CD4-positive, CD25-positive, alpha-beta regulatory T cell (primary cell): ENCODE results near the gene ATP6V1B1. TPM values are rescaled to one million over a fixed set of nuclear protein-coding genes. Genes with fewer than 3 reads are reported as not detected.
"Not testable (repeated sequence)": the region's sequence is repeated elsewhere in the genome, so short reads cannot be mapped to it uniquely, and the experiment has no call there.

Experiments used
- ATAC-seq, 2 donors: fragments of 150-1000 bp; cut with Tn5 transposase; one replicate each; pipeline ENCODE4 v1.10.0; 2021; ENCODE audit warnings: low read depth in 2 of 2, moderate number of reproducible peaks in 2 of 2, moderate library complexity in 1 of 2
- DNase-seq, 3 donors: peaks; one replicate each; pipeline versions ENCODE4 v3.0.0 to v3.0.0-alpha.2; 2012 to 2022; ENCODE audit warnings: mixed read lengths in 1 of 3
- H3K27ac ChIP-seq: one replicate; pipeline ENCODE4 v1.7.0; 2013; ENCODE audit warnings: mild to moderate bottlenecking, low read length; ENCODE audit not compliant: insufficient read depth, poor library complexity, severe bottlenecking
- H3K27me3 ChIP-seq: one replicate; pipeline ENCODE4 v1.7.0; 2013; ENCODE audit warnings: low read length; ENCODE audit not compliant: control insufficient read depth, insufficient read depth
- H3K36me3 ChIP-seq: one replicate; pipeline ENCODE4 v1.7.0; 2013; ENCODE audit warnings: mild to moderate bottlenecking, low read length, moderate library complexity; ENCODE audit not compliant: control insufficient read depth, insufficient read depth
- H3K4me1 ChIP-seq: 2 replicates; pipeline ENCODE4 v1.7.0; 2013; ENCODE audit warnings: mild to moderate bottlenecking, low read length; ENCODE audit not compliant: insufficient read depth, control insufficient read depth, poor library complexity, severe bottlenecking
- H3K4me3 ChIP-seq: one replicate; pipeline ENCODE4 v1.7.0; 2013; ENCODE audit warnings: low read depth, mild to moderate bottlenecking, low read length, moderate library complexity
- H3K9me3 ChIP-seq, 2 experiments: 1 replicate in 1 of 2; 2 replicates in 1 of 2; pipeline ENCODE4 v1.7.0; 2013; ENCODE audit warnings: low read length in 2 of 2, mild to moderate bottlenecking in 1 of 2, moderate library complexity in 1 of 2; ENCODE audit not compliant: control insufficient read depth in 2 of 2
- H3K27ac Mint-ChIP-seq, 3 donors: one replicate each; pipeline ENCODE4 v1.8.0; 2020 to 2022; ENCODE audit warnings: mild to moderate bottlenecking in 3 of 3, mixed read lengths in 3 of 3, moderate library complexity in 2 of 3
- H3K27me3 Mint-ChIP-seq: one replicate; pipeline ENCODE4 v1.8.0; 2022; ENCODE audit warnings: mild to moderate bottlenecking, mixed read lengths
- H3K36me3 Mint-ChIP-seq: one replicate; pipeline ENCODE4 v1.8.0; 2020; ENCODE audit warnings: mixed read lengths
- H3K4me1 Mint-ChIP-seq, 4 donors: one replicate each; pipeline ENCODE4 v1.8.0; 2020 to 2022; ENCODE audit warnings: mixed read lengths in 4 of 4, mild to moderate bottlenecking in 1 of 4
- H3K4me3 Mint-ChIP-seq, 4 donors: one replicate each; pipeline ENCODE4 v1.8.0; 2020 to 2022; ENCODE audit warnings: mild to moderate bottlenecking in 4 of 4, mixed read lengths in 4 of 4, moderate library complexity in 3 of 4
- H3K9me3 Mint-ChIP-seq, 7 donors: one replicate each; pipeline ENCODE4 v1.8.0; 2020 to 2022; ENCODE audit warnings: mixed read lengths in 7 of 7, mild to moderate bottlenecking in 3 of 7, moderate library complexity in 2 of 7
- polyA plus RNA-seq, 4 donors: library from polyadenylated mRNA; unstranded; fragments of 300-500 nt; fragmentation: Illumina TruSeq; gene quantifications; one replicate each; pipeline ENCODE4 v1.2.3, GENCODE V29; 2021
- total RNA-seq: library from RNA; stranded (reverse); gene quantifications from one replicate; pipeline ENCODE4 v1.2.3, GENCODE V29; 2022

Gene ATP6V1B1
- total and polyA plus RNA-seq, 5 donors from 2014 or later, result not detected

DNA sequence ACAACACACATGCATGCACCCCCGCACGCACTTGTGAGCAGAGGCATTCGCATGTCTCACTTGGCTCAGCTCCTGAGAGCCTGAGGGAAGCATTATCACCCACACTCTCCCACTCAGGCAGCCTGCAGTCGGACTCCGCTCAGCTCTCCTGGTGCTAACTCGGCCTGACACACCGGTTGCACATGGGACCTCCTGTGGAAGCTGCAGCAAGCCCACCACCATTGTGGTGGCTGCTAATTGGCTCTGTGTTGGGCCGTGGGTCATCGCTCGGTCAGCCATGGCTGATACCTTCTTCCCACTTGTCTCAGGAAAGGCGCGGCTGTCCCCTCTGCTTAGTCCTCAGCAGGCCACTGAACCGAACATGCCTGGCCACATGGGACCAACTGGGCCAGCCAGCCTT, 72.6 kb downstream of the ATP6V1B1 start:
- Histone ChIP-seq H3K9me3 (no peaks in the 10 kb centered on the region), H3K27ac (no peak overlapping the region), H3K4me3 (no peak overlapping the region), H3K36me3 (no peaks in the 10 kb centered on the region), H3K4me1 (no peaks in the 10 kb centered on the region), H3K27me3 (no peaks in the 10 kb centered on the region)
- no peaks in the 10 kb centered on the region for H3K4me1 Mint-ChIP-seq
- peaks cover 0 to 3% (median 0%) of the 10 kb centered on the region in 7 donors for H3K9me3 Mint-ChIP-seq
- no peak overlapping the region for H3K27ac Mint-ChIP-seq
- H3K27me3 Mint-ChIP-seq, result peaks cover 7% of the 10 kb centered on the region
- no peaks in the 10 kb centered on the region for H3K36me3 Mint-ChIP-seq
- DNase-seq, result no peak
- H3K4me3 Mint-ChIP-seq, result no peak overlapping the region
- ATAC-seq, result no peak

DNA sequence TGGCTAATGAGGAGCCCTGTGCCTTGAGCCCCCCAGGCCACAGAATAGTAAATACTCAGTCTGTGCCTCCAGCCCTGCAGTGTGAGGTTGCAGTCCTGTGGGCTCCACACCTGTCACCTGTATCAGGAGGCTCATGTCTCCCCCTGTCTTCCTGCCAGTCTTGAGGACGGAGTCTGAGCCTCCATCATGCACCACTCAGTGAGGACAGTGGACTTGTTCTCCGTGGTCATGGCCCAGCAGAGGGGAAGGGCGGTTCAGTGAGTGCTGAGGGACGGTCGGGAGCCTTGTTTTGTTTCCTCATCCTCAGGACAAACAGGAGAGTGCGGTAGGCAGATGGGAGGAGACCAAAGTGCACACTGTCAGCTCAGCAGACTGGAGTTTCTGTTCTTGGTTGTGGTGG, 76.1 kb downstream of the ATP6V1B1 start:
- not testable (repeated sequence) for H3K36me3 Mint-ChIP-seq, H3K27ac ChIP-seq, H3K4me3 ChIP-seq, H3K27me3 Mint-ChIP-seq, H3K4me1 Mint-ChIP-seq, H3K4me1 ChIP-seq, DNase-seq, ATAC-seq, H3K27me3 ChIP-seq, H3K36me3 ChIP-seq, H3K27ac Mint-ChIP-seq, H3K4me3 Mint-ChIP-seq, H3K9me3 ChIP-seq, H3K9me3 Mint-ChIP-seq

Other genes with a start within 250 kb of the ATP6V1B1 start
- gene ADD2, start 167.7 kb upstream of the ATP6V1B1 start, total RNA-seq, result 0.67 TPM
- under 1 TPM in 1 of 4 donors, not detected in 3; 0.02 TPM for gene ADD2, start 167.7 kb upstream of the ATP6V1B1 start, polyA plus RNA-seq
- not detected for gene FIGLA, start 145.3 kb upstream of the ATP6V1B1 start, total RNA-seq
- not detected for gene FIGLA, start 145.3 kb upstream of the ATP6V1B1 start, polyA plus RNA-seq
- not detected for gene CLEC4F, start 115.3 kb upstream of the ATP6V1B1 start, total RNA-seq
- gene CLEC4F, start 115.3 kb upstream of the ATP6V1B1 start, polyA plus RNA-seq, result not detected
- not detected for gene CD207, start 100.1 kb upstream of the ATP6V1B1 start, total RNA-seq
- not detected for gene CD207, start 100.1 kb upstream of the ATP6V1B1 start, polyA plus RNA-seq
- gene VAX2, start 35.3 kb upstream of the ATP6V1B1 start, total RNA-seq, result not detected
- gene VAX2, start 35.3 kb upstream of the ATP6V1B1 start, polyA plus RNA-seq, result not detected
- 0.94 TPM for gene ANKRD53, start 42.7 kb downstream of the ATP6V1B1 start, total RNA-seq
- under 1 TPM in 1 of 4 donors, not detected in 3; 0.09 TPM for gene ANKRD53, start 42.7 kb downstream of the ATP6V1B1 start, polyA plus RNA-seq
- gene TEX261, start 59.0 kb downstream of the ATP6V1B1 start, total RNA-seq, result 37.8 TPM
- 10 to 100 TPM; 30.2 to 35.4 (median 32.6) TPM for gene TEX261, start 59.0 kb downstream of the ATP6V1B1 start, polyA plus RNA-seq
- gene NAGK, start 132.7 kb downstream of the ATP6V1B1 start, total RNA-seq, result 89.0 TPM
- 10 to 100 TPM; 63.8 to 81.3 (median 80.3) TPM for gene NAGK, start 132.7 kb downstream of the ATP6V1B1 start, polyA plus RNA-seq
- gene MCEE, start 194.3 kb downstream of the ATP6V1B1 start, total RNA-seq, result 12.8 TPM
- gene MCEE, start 194.3 kb downstream of the ATP6V1B1 start, polyA plus RNA-seq, result 10 to 100 TPM; 24.6 to 38.2 (median 33.4) TPM
- 28.3 TPM for gene MPHOSPH10, start 194.7 kb downstream of the ATP6V1B1 start, total RNA-seq
- gene MPHOSPH10, start 194.7 kb downstream of the ATP6V1B1 start, polyA plus RNA-seq, result 10 to 100 TPM; 18.0 to 23.1 (median 20.1) TPM